Left ventricle myocardium inferior (tissue), 1 donor: Measurements from ENCODE around the gene RCBTB2. TPM values are rescaled to one million over a fixed set of nuclear protein-coding genes. Genes with fewer than 3 reads are reported as not detected.
"Not testable (repeated sequence)": the region's sequence is repeated elsewhere in the genome, so short reads cannot be mapped to it uniquely, and the experiment has no call there.

Experiments
- DNase-seq: peaks from one replicate; pipeline ENCODE4 v3.0.0-alpha.2; 2020
- H3K27ac ChIP-seq: fragments of 200-600 bp; replicated peaks from 2 replicates; pipeline ENCODE4 v1.8.0; 2021
- H3K27me3 ChIP-seq: fragments of 200-600 bp; 2 replicates; pipeline ENCODE4 v1.8.0; 2021; ENCODE audit warnings: low read depth
- H3K36me3 ChIP-seq: fragments of 200-600 bp; 2 replicates; pipeline ENCODE4 v1.8.0; 2021
- H3K4me1 ChIP-seq: fragments of 200-600 bp; 2 replicates; pipeline ENCODE4 v1.8.0; 2021
- H3K4me3 ChIP-seq: fragments of 200-600 bp; 2 replicates; pipeline ENCODE4 v1.8.0; 2021; ENCODE audit warnings: mild to moderate bottlenecking, moderate library complexity
- H3K9me3 ChIP-seq: fragments of 200-600 bp; replicated peaks from 2 replicates; pipeline ENCODE4 v1.8.0; 2021
- intact Hi-C: fragments of 100-400 bp; cut with micrococcal nuclease; formaldehyde crosslinking; loops from one replicate; pipeline ENCODE4 v1.11.0; 2022
- long read RNA-seq: library from polyadenylated mRNA; unstranded; transcript quantifications from one replicate; pipeline ENCODE4 v2.0.0, GENCODE V29; 2021
- total RNA-seq: library from RNA; stranded (reverse); fragmentation: NEBNext Ultra II Directional; extraction: Animal tissue kit (Norgen Biotek cat#: 25700); gene quantifications from one replicate; pipeline ENCODE4 v1.2.1, GENCODE V29; 2021
- TF ChIP-seq, protein P1 (sequence below): fragments of 200-600 bp; IDR thresholded peaks from 2 replicates; pipeline ENCODE4 v1.8.0; 2021; ENCODE audit warnings: antibody characterized with exemption, mild to moderate bottlenecking, borderline replicate concordance
- donor health status: DM: no; HTN: yes; CAD: no; lungs with severe emphysema.

RCBTB2 gene
- total RNA-seq: 14.8 TPM
- long read RNA-seq, transcript RCBTB2-201 (15 exons, 3,232 nt): major isoform, 27 of 34 reads
- long read RNA-seq, partial matches to known transcripts: 2 of 34 reads
- long read RNA-seq, other reads (novel, unspliced or antisense): 3 of 34 reads

DNA sequence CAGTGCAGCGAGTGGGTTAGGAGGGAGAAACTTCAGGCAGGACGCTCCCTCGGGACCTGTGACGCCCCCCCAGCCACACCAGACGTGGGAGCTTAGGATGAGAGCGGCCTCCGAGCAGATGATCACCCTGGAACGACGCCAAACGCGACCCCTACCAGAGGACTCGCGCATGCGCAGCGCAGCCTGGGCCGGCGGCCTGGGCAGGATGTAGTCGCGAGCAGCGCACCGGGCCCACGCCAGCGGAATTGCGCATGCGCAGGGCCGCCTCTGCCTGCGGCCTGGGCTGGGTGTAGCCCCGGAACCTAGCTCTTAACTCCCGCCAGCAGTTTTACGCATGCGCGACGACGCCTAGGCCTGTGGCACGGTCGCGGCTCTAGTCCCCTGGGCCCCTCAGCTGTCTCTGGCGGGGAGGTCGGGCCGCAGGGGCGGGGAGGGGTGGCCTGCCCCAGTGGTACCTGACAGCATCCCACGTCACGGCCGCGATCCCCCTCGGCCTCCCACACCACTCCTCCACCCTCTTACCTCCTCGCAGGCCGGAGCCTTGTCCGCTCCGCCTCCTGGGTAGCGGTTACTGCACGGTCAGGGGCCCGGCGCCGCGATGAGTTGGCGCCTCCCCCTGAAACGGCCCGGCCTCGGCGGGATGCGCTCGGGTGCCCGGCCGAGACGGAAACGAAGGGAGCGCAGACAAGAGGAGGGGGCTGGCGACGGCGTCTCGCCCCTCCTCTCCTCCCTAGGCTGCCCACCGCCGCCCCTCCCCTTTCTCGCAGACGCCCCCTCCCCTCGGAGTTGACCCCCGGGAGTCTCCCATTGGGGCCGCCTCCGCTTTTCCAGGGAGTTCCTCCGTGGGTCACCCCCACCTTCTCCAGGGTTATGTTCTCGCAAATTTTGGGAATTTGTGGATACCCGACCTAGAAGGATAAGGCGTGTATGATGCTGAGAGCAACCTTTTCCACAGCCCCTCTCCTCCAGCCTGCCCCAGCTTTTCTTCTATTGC lies at the start of gene RCBTB2:
RCBTB2 (minus strand) TSS at position 575 of the 994 bp plus-strand sequence. CDS start 11,141 bp downstream, outside the sequence.
- peak within 1 kb of the TSS; percentile 82 for H3K4me3 ChIP-seq
- H3K27me3 ChIP-seq: no peaks in the 10 kb centered on the region
- TF ChIP-seq, protein P1, sequence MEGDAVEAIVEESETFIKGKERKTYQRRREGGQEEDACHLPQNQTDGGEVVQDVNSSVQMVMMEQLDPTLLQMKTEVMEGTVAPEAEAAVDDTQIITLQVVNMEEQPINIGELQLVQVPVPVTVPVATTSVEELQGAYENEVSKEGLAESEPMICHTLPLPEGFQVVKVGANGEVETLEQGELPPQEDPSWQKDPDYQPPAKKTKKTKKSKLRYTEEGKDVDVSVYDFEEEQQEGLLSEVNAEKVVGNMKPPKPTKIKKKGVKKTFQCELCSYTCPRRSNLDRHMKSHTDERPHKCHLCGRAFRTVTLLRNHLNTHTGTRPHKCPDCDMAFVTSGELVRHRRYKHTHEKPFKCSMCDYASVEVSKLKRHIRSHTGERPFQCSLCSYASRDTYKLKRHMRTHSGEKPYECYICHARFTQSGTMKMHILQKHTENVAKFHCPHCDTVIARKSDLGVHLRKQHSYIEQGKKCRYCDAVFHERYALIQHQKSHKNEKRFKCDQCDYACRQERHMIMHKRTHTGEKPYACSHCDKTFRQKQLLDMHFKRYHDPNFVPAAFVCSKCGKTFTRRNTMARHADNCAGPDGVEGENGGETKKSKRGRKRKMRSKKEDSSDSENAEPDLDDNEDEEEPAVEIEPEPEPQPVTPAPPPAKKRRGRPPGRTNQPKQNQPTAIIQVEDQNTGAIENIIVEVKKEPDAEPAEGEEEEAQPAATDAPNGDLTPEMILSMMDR: no peak
- no peaks in the 10 kb centered on the region for H3K36me3 ChIP-seq
- peak within 1 kb of the TSS; percentile 98 for H3K27ac ChIP-seq
- no peaks in the 10 kb centered on the region for H3K9me3 ChIP-seq
- H3K4me1 ChIP-seq: peaks cover 33% of the 10 kb centered on the region
- DNase-seq: peak; percentile 99
- intact Hi-C loops: no loop called here

DNA sequence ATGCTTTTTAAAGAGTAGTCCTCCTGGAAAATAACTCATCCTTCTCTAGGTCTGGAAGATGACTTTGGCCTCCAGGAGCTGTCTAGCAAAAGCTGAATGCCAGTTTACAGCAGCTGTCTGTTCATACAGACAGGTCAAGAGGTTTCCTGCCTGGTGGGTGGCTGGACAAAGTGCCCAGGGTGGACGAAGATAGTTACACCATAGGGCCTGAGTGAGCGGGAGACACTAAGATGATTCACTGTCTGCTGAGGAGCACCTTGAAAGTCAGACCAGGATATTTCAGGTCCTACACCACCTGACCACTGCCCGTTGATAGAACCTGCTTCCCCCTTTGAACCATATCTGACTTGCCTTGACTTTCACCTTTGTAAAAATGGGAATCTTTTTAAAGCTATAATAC lies 49.2 kb upstream of the RCBTB2 start:
- Histone ChIP-seq H3K27me3 (no peaks in the 10 kb centered on the region), H3K4me3 (no peak overlapping the region), H3K9me3 (no peaks in the 10 kb centered on the region), H3K27ac (no peak overlapping the region), H3K36me3 (no peaks in the 10 kb centered on the region), H3K4me1 (peaks cover 52% of the 10 kb centered on the region)
- DNase-seq: no peak
- intact Hi-C loops: loop anchor here (5.0 to 10.0 kb wide), 2 partner anchors 250 to 467 kb away; no protein-coding TSS in a partner anchor
- TF ChIP-seq, protein P1: no peak

DNA sequence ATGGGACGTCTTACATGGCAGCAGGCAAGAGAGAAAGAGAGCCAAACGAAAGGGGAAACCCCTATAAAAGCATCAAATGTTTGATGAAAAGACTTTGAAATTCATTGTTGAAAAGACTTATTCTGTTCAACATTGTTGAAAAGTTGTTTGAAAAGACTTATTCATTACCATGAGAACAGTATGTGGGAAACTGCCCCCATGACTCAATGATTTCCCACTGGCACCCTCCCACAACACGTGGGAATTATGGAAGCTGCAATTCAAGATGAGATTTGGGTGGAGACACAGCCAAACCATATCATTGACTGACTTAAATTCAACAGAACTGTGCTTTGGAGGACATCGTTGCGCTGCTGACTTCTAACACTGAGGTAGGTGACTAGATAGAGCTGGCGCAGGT lies 48.0 kb upstream of the RCBTB2 start:
- Histone ChIP-seq H3K9me3 (no peaks in the 10 kb centered on the region), H3K4me1 (peaks cover 40% of the 10 kb centered on the region), H3K4me3 (no peak overlapping the region), H3K27ac (no peak overlapping the region), H3K36me3 (no peaks in the 10 kb centered on the region), H3K27me3 (no peaks in the 10 kb centered on the region)
- TF ChIP-seq, protein P1: no peak
- no peak for DNase-seq
- intact Hi-C loops: loop anchor here (5.0 to 10.0 kb wide), 2 partner anchors 249 to 466 kb away; no protein-coding TSS in a partner anchor

DNA sequence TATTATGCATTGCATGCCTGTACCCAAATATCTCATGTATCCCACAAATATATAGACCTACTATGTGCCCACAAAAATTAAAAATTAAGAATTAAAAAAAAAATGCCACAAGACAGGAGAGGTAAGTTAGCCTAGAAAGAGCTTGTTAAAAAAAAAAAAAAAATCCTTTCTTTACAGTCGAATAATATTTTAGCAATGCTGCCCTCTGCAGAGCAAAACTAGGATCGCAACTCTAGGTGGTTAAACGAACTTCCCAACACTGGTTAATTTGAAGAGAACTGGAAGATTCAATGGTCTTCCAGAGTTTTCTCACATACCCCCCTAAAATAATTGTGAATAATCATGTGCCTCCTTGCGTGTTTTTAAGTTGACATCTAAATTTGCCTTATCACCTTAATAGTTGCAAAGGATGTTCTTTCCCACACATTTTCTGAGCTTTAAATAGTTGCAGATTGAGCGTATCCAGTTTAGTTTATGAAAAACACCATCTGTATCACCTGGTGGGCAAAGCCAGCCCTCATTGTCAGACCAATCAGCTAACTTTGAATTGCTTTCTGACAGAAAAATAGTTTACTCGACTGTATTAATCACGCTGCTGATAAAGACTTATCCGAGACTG lies 47.4 kb upstream of the RCBTB2 start:
- DNase-seq: peak; percentile 60
- H3K27ac ChIP-seq: peak overlapping the region; percentile 52
- TF ChIP-seq, protein P1: peak; percentile 83
- intact Hi-C loops: loop anchor here (5.0 to 10.0 kb wide), 2 partner anchors 248 to 465 kb away; no protein-coding TSS in a partner anchor
- no peaks in the 10 kb centered on the region for H3K27me3 ChIP-seq
- H3K4me3 ChIP-seq: no peak overlapping the region
- peaks cover 34% of the 10 kb centered on the region for H3K4me1 ChIP-seq
- no peaks in the 10 kb centered on the region for H3K36me3 ChIP-seq
- no peaks in the 10 kb centered on the region for H3K9me3 ChIP-seq

DNA sequence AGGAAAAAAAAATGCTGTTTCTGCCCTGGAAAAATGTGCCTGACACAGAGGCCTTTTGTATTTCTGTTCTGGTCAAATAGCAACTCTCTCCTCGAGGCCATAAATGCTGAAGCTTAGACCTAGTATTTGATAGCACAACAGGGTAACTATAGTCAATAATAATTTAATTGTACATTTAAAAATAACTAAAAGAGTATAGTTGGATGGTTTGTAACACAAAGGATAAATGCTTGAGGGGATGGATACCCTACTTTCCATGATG lies 47.0 kb upstream of the RCBTB2 start:
- peaks cover 29% of the 10 kb centered on the region for H3K4me1 ChIP-seq
- not testable (repeated sequence) for DNase-seq, H3K4me3 ChIP-seq, H3K36me3 ChIP-seq, H3K9me3 ChIP-seq, H3K27me3 ChIP-seq
- intact Hi-C loops: loop anchor here (5.0 to 10.0 kb wide), 4 partner anchors 75 to 465 kb away; no protein-coding TSS in a partner anchor
- H3K27ac ChIP-seq: peak overlapping the region; percentile 52
